GM21576 (cell line): ENCODE measurements around the gene ELMO1.

Source experiments
- ATAC-seq: cut with Tn5 transposase; IDR thresholded peaks from one replicate; pipeline ENCODE4 v1.9.1; 2021; ENCODE audit warnings: mild to moderate bottlenecking, moderate library complexity; ENCODE audit not compliant: unreplicated experiment

The ELMO1 gene

GRCh38 chr7:37432281-37432920, 16.3 kb downstream of the ELMO1 start:
- ATAC-seq = no peak

- ATAC-seq = no peak
These were observed 17.3 kb downstream of the ELMO1 start for GRCh38 chr7:37431413-37431812.

GRCh38 chr7:37430640-37431039, 18.0 kb downstream of the ELMO1 start:
- ATAC-seq = no peak

- ATAC-seq = no peak
These were observed 18.5 kb downstream of the ELMO1 start for GRCh38 chr7:37430171-37430570.

GRCh38 chr7:37429435-37429791, 19.3 kb downstream of the ELMO1 start:
- no peak for ATAC-seq

GRCh38 chr7:37428681-37429434, 19.8 kb downstream of the ELMO1 start:
- no peak for ATAC-seq

GRCh38 chr7:37427276-37427940, 21.3 kb downstream of the ELMO1 start:
- no peak for ATAC-seq

GRCh38 chr7:37425498-37425897, 23.2 kb downstream of the ELMO1 start:
- no peak for ATAC-seq

GRCh38 chr7:37424995-37425394, 23.7 kb downstream of the ELMO1 start:
- no peak for ATAC-seq

GRCh38 chr7:37424521-37424920, 24.1 kb downstream of the ELMO1 start:
- no peak for ATAC-seq

GRCh38 chr7:37421861-37422500, 26.7 kb downstream of the ELMO1 start:
- no peak for ATAC-seq

GRCh38 chr7:37420946-37421695, 27.5 kb downstream of the ELMO1 start:
- ATAC-seq = no peak

- ATAC-seq = no peak
These were observed 29.2 kb downstream of the ELMO1 start for GRCh38 chr7:37419496-37419895.

GRCh38 chr7:37418381-37418780, 30.3 kb downstream of the ELMO1 start:
- no peak for ATAC-seq

- ATAC-seq = no peak
These were observed 31.6 kb downstream of the ELMO1 start for GRCh38 chr7:37417107-37417474.

- ATAC-seq = no peak
These were observed 32.1 kb downstream of the ELMO1 start for GRCh38 chr7:37416378-37417106.

- ATAC-seq = no peak
These were observed 33.0 kb downstream of the ELMO1 start for GRCh38 chr7:37415629-37416028.

GRCh38 chr7:37414352-37414983, 34.2 kb downstream of the ELMO1 start:
- ATAC-seq = no peak

GRCh38 chr7:37411444-37412034, 37.1 kb downstream of the ELMO1 start:
- ATAC-seq = no peak
